HEK293T (cell line): Measurements from ENCODE around the gene ERC2.

Experiments
- CTCF ChIA-PET: fragments of 350-600 bp; formaldehyde crosslinking; extraction: SDS; loops from one replicate; lab custom pipeline; 2021; ENCODE audit warnings: antibody characterized with exemption, inconsistent platforms; lab: Yijun Ruan, JAX
- POLR2A ChIA-PET: fragments of 350-600 bp; formaldehyde crosslinking; extraction: SDS; loops from one replicate; lab custom pipeline; 2020; ENCODE audit warnings: antibody characterized with exemption, inconsistent platforms; lab: Yijun Ruan, JAX
- DNase-seq: peaks from one replicate; pipeline ENCODE4 v3.0.0; 2012; ENCODE audit warnings: mixed read lengths; ENCODE audit errors: extremely low spot score
- ARNT ChIP-seq: fragments of 450-650 bp; IDR thresholded peaks from 2 replicates; pipeline ENCODE4 v1.6.1; 2017; ENCODE audit warnings: mild to moderate bottlenecking
- BHLHE40 ChIP-seq: fragments of 450-650 bp; IDR thresholded peaks from 2 replicates; pipeline ENCODE4 v1.6.1; 2016; ENCODE audit warnings: mild to moderate bottlenecking, moderate library complexity, borderline replicate concordance
- CTBP1 ChIP-seq: fragments of 450-650 bp; IDR thresholded peaks from 2 replicates; pipeline ENCODE4 v1.6.1; 2016; ENCODE audit warnings: borderline replicate concordance
- ELF4 ChIP-seq: fragments of 450-650 bp; IDR thresholded peaks from 2 replicates; pipeline ENCODE4 v1.6.1; 2017; ENCODE audit warnings: antibody characterized with exemption
- FOXA1 ChIP-seq: fragments of 450-650 bp; IDR thresholded peaks from 2 replicates; pipeline ENCODE4 v1.6.1; 2016; ENCODE audit warnings: mild to moderate bottlenecking
- FOXK2 ChIP-seq: fragments of 450-650 bp; IDR thresholded peaks from 2 replicates; pipeline ENCODE4 v1.6.1; 2016; ENCODE audit warnings: mild to moderate bottlenecking
- FOXM1 ChIP-seq: fragments of 450-650 bp; IDR thresholded peaks from 2 replicates; pipeline ENCODE4 v1.6.1; 2017; ENCODE audit warnings: mild to moderate bottlenecking, borderline replicate concordance
- HDGF ChIP-seq: fragments of 450-650 bp; IDR thresholded peaks from 2 replicates; pipeline ENCODE4 v1.6.1; 2017; ENCODE audit warnings: antibody characterized with exemption, borderline replicate concordance
- L3MBTL2 ChIP-seq: fragments of 450-650 bp; conservative IDR thresholded peaks from 2 replicates; pipeline ENCODE4 v1.6.1; 2016; ENCODE audit warnings: mild to moderate bottlenecking
- LEF1 ChIP-seq: fragments of 450-650 bp; IDR thresholded peaks from 2 replicates; pipeline ENCODE4 v1.6.1; 2017; ENCODE audit warnings: mild to moderate bottlenecking, borderline replicate concordance
- NFRKB ChIP-seq: fragments of 450-650 bp; IDR thresholded peaks from 2 replicates; pipeline ENCODE4 v1.6.1; 2016; ENCODE audit warnings: mild to moderate bottlenecking, moderate library complexity
- PKNOX1 ChIP-seq: fragments of 450-650 bp; IDR thresholded peaks from 2 replicates; pipeline ENCODE4 v1.6.1; 2016
- SP1 ChIP-seq: fragments of 450-650 bp; IDR thresholded peaks from 2 replicates; pipeline ENCODE4 v1.6.1; 2017
- SUZ12 ChIP-seq: fragments of 450-650 bp; IDR thresholded peaks from 2 replicates; pipeline ENCODE4 v1.6.1; 2016; ENCODE audit warnings: mild to moderate bottlenecking
- TARDBP ChIP-seq: fragments of 450-650 bp; IDR thresholded peaks from 2 replicates; pipeline ENCODE4 v1.6.1; 2016
- ZNF384 ChIP-seq: fragments of 450-650 bp; IDR thresholded peaks from 2 replicates; pipeline ENCODE4 v1.6.1; 2016

Gene ERC2

DNA sequence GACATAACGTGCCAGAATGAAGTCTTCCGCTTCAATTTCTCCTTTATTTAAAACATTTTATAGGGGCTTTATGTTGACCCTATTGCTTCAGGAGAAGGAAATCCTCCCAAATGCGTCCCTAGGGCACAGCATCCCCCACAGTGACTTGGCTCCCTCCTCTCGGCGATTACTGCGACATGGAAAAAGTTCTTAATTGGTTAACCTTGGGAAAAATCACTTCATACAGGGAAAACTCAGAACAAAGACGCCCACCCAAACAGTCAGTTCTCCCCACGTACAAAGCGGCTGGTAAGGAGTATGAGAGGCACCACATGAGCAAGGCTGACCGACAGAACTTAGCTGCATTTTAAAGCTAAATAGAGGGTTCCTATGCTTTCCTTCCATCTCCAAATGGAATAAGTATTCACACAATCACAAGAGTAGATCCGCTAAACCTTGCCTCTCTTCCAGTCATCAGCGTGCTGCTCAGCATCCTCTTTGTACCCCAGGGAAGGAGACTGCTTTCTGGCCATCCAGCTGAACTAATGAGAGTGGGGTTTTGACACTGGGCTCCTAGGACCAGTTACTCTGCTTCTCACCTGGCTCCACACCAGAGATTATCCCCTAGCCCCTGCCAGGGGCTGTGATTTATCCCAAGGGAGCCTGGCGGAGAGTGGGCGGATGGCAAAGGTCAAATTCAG is 565.9 kb downstream of the ERC2 start:
- DNase-seq: no peak
- TF ChIP-seq FOXA1 (no peak), SP1 (no peak), NFRKB (no peak), CTBP1 (no peak), ZNF384 (no peak), HDGF (no peak), TARDBP (no peak), ELF4 (no peak), L3MBTL2 (no peak), ARNT (no peak), SUZ12 (no peak), LEF1 (no peak), FOXM1 (no peak), FOXK2 (no peak), PKNOX1 (no peak)
- ChIA-PET CTCF (no interaction called here), POLR2A (no interaction called here)

DNA sequence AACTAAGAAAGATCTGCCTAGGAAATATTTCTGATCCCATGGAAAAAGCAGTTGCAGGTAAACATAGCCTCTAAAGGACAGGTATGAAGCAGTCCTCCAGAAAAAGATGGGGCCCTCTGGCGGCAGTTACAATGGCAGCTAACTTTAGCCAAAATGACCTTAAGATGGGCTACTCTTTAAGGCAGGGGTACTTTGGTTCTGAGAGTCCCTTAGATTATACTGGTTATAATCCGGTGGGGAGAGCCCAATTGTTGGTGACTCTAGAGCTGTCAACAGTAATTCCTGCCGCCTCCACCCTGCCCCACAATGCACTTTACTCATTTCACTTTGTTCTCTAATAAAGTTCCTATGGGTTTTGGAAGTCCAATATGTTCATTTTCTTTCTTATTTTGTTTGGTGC is 568.4 kb downstream of the ERC2 start:
- TF ChIP-seq CTBP1: no peak
- TF ChIP-seq FOXM1: no peak
- no peak for TF ChIP-seq PKNOX1
- DNase-seq: no peak
- ChIA-PET CTCF (no interaction called here), POLR2A (no interaction called here)

DNA sequence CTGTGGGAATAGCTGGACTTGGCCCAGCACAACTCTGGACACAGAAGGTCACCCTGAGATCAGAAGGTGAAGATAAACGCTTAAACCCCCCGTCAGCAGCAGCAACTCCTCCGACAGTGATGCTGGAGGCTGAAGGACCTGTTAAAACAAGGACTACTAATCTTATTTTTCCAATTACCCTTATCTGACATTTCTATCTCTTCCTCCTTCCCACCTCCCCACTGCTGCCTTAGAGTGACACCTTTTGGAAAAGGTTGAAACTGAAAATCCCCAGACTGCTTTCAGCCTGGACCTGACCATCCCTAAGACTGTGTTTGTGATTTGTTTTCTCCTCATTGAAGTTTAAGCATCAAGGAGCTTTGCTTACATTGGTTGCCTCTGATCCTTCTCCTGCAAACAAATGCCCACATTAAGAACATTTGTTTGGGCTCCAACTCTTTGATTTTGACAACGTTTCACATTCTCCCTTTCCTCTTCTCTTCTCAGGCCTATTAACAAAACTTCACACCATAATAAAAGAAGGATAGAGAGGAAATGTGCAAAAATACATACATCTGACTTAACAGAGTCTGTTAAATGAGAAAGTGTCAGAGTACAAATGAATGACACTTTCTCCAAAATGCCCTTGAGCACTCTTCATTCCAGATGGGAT is 570.6 kb downstream of the ERC2 start:
- POLR2A ChIA-PET: no interaction called here
- CTCF ChIA-PET: interaction anchor here (0.6 to 0.9 kb wide), 2 partner anchors 776 to 1756 kb away, joined by 3 to 4 read pairs; no protein-coding TSS in a partner anchor
- peak; percentile 32 for DNase-seq
- TF ChIP-seq SP1: no peak
- TF ChIP-seq L3MBTL2: no peak
- no peak for TF ChIP-seq SUZ12
- TF ChIP-seq LEF1: no peak
- TF ChIP-seq TARDBP: no peak
- no peak for TF ChIP-seq BHLHE40
- no peak for TF ChIP-seq FOXM1

GRCh38 chr3:55895897-55896566 is 572.2 kb downstream of the ERC2 start:
- TF ChIP-seq CTBP1 (no peak), FOXM1 (no peak), SP1 (no peak)
- no peak for DNase-seq
- ChIA-PET POLR2A (no interaction called here), CTCF (no interaction called here)

DNA sequence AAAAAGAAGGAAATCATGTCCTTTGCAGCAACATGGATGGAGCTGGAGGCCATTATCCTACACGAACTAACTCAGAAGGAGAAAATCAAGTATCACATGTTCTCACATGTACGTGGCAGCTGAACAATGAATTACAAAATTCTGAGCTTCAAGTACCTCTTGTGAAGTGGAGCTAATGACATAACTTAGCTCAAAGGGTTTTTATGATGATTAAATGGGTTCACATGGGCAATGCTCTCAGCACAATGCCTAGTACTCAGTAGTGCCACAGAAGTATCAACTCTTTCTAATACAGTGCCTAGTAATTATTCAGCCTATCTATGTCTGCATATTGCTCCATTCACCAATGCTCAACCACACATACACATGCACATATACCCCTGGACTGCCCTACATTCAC is 573.7 kb downstream of the ERC2 start:
- CTCF ChIA-PET: interaction anchor here (0.6 to 0.7 kb wide), 3 partner anchors 351 to 451 kb away, joined by 3 read pairs; no protein-coding TSS in a partner anchor
- DNase-seq: no peak
- no peak for TF ChIP-seq TARDBP
- no peak for TF ChIP-seq ELF4
- TF ChIP-seq BHLHE40: no peak
- TF ChIP-seq HDGF: no peak
- no peak for TF ChIP-seq FOXK2
- no peak for TF ChIP-seq FOXM1
- TF ChIP-seq FOXA1: no peak
- TF ChIP-seq ZNF384: no peak
- TF ChIP-seq CTBP1: no peak
- no peak for TF ChIP-seq ARNT
- TF ChIP-seq NFRKB: no peak
- POLR2A ChIA-PET: no interaction called here

DNA sequence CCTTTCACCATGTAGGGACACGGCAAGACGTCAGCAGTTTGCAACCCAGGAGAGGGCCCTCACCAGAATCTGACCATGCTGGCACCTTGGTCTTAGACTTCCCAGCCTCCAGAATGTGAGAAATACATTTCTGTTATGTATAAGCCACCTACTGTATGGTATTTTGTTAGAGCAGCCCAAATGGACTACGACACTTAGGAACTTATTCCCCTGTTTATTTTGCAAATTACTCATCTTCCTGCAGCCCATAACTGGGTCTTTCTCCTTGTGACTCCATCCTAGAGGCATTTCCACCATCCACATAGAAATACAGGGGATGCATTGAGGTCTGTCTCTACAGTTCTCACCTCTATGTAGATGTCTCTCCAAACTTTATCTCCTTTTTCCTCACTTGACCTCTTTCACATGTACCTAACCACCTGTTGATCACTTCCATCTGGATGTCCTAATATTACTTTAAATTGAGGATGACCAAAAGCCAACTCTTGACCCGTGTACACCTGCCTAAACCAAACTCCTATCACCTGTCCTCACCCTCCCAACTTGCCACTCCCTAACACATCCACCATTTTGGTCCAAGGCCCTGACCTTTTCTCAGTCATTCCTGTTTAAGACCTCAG is 575.1 kb downstream of the ERC2 start:
- POLR2A ChIA-PET: no interaction called here
- no peak for DNase-seq
- no peak for TF ChIP-seq SUZ12
- TF ChIP-seq PKNOX1: no peak
- TF ChIP-seq SP1: no peak
- TF ChIP-seq FOXA1: no peak
- no peak for TF ChIP-seq ARNT
- TF ChIP-seq NFRKB: no peak
- no peak for TF ChIP-seq CTBP1
- no peak for TF ChIP-seq TARDBP
- TF ChIP-seq FOXM1: no peak
- CTCF ChIA-PET: no interaction called here
